ENCODE measurements around the gene UBAP2.
A peak's percentile ranks its signal among the peaks of the same experiment; 100 is the strongest.

The UBAP2 gene

DNA sequence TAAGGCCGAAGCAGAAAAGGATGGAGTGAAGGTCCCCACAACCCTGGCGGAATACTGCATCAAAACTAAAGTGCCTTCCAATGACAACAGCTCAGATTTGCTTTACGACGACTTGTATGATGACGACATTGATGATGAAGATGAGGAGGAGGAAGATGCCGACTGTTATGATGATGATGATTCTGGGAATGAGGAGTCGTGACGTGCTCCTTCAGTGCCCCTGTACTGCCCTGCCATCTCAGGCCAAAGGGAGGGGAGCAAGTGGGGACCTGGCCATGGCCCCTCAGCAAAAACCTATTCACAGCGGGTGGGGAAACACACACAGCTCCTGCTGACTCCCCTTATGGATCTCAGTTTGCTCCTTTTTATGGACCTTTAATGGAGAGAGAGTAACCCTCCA lies 131.7 kb downstream of the UBAP2 start:
- no peak overlapping the region for H3K4me2 ChIP-seq (ENCODE audit: low read depth, low read length, poor library complexity, severe bottlenecking)
- 0 out of 2 replicates have a peak, but pooled peaks cover 13% of the 10 kb centered on the region for H3K79me2 ChIP-seq (ENCODE audit: insufficient read depth, low read length)
- H2AFZ ChIP-seq (ENCODE audit: low read depth, low read length, severe bottlenecking) = no peak overlapping the region
- H3K4me3 ChIP-seq (ENCODE audit: insufficient read depth, low read length, poor library complexity, severe bottlenecking) = no peak overlapping the region
- H3K27ac ChIP-seq (ENCODE audit: low read depth, low read length) = no peak overlapping the region
- H3K9ac ChIP-seq (ENCODE audit: low read length) = no peak overlapping the region
- peaks cover 92% of the 10 kb centered on the region for H3F3A ChIP-seq (ENCODE audit: insufficient read depth)
- H3K9me3 ChIP-seq (ENCODE audit: insufficient read depth, low read length) = no peaks in the 10 kb centered on the region
- peaks cover 48% of the 10 kb centered on the region; the same call in 1 of the 2 replicates for H3K36me3 ChIP-seq (ENCODE audit: low read length)
- no peaks in the 10 kb centered on the region for H3K27me3 ChIP-seq (ENCODE audit: low read length)
- TF ChIP-seq, protein P1, sequence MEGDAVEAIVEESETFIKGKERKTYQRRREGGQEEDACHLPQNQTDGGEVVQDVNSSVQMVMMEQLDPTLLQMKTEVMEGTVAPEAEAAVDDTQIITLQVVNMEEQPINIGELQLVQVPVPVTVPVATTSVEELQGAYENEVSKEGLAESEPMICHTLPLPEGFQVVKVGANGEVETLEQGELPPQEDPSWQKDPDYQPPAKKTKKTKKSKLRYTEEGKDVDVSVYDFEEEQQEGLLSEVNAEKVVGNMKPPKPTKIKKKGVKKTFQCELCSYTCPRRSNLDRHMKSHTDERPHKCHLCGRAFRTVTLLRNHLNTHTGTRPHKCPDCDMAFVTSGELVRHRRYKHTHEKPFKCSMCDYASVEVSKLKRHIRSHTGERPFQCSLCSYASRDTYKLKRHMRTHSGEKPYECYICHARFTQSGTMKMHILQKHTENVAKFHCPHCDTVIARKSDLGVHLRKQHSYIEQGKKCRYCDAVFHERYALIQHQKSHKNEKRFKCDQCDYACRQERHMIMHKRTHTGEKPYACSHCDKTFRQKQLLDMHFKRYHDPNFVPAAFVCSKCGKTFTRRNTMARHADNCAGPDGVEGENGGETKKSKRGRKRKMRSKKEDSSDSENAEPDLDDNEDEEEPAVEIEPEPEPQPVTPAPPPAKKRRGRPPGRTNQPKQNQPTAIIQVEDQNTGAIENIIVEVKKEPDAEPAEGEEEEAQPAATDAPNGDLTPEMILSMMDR (IDR thresholded peaks at IDR 0.05; ENCODE audit: insufficient read depth, low read length, poor library complexity, severe bottlenecking) = no peak
- no peak for TF ChIP-seq EZH2phosphoT487 (conservative IDR thresholded peaks at IDR 0.05; ENCODE audit: low read length)
- H4K20me1 ChIP-seq (ENCODE audit: low read depth, low read length) = no peaks in the 10 kb centered on the region
- H3K9me2 ChIP-seq (replicated peaks; ENCODE audit: insufficient read depth, low read length) = no peaks in the 10 kb centered on the region

GRCh38 chr9:33914887-33915628 lies 133.6 kb downstream of the UBAP2 start:
- H4K20me1 ChIP-seq (ENCODE audit: low read depth, low read length) = peaks cover 5% of the 10 kb centered on the region; the same call in 1 of the 2 replicates
- no peak overlapping the region for H2AFZ ChIP-seq (ENCODE audit: low read depth, low read length, severe bottlenecking)
- H3K27ac ChIP-seq (ENCODE audit: low read depth, low read length) = peak overlapping the region; percentile 11
- H3F3A ChIP-seq (ENCODE audit: insufficient read depth) = peaks cover 87% of the 10 kb centered on the region
- no peaks in the 10 kb centered on the region for H3K9me2 ChIP-seq (replicated peaks; ENCODE audit: insufficient read depth, low read length)
- H3K9ac ChIP-seq (ENCODE audit: low read length) = no peak overlapping the region
- H3K79me2 ChIP-seq (ENCODE audit: insufficient read depth, low read length) = peaks cover 25% of the 10 kb centered on the region
- peaks cover 54% of the 10 kb centered on the region for H3K36me3 ChIP-seq (ENCODE audit: low read length)
- no peaks in the 10 kb centered on the region for H3K27me3 ChIP-seq (ENCODE audit: low read length)
- no peak for TF ChIP-seq EZH2phosphoT487 (conservative IDR thresholded peaks at IDR 0.05; ENCODE audit: low read length)
- TF ChIP-seq, protein P1 (IDR thresholded peaks at IDR 0.05; ENCODE audit: insufficient read depth, low read length, poor library complexity, severe bottlenecking) = no peak
- no peak overlapping the region for H3K4me2 ChIP-seq (ENCODE audit: low read depth, low read length, poor library complexity, severe bottlenecking)
- H3K9me3 ChIP-seq (ENCODE audit: insufficient read depth, low read length) = no peaks in the 10 kb centered on the region
- H3K4me3 ChIP-seq (ENCODE audit: insufficient read depth, low read length, poor library complexity, severe bottlenecking) = no peak overlapping the region

GRCh38 chr9:33913541-33913940 lies 135.1 kb downstream of the UBAP2 start:
- Histone ChIP-seq H3K27ac (ENCODE audit: low read depth, low read length) (no peak overlapping the region; the same call in 1 of the 2 replicates), H3K4me2 (ENCODE audit: low read depth, low read length, poor library complexity, severe bottlenecking) (no peak overlapping the region), H3K4me3 (ENCODE audit: insufficient read depth, low read length, poor library complexity, severe bottlenecking) (no peak overlapping the region), H3K9me3 (ENCODE audit: insufficient read depth, low read length) (no peaks in the 10 kb centered on the region), H3K36me3 (ENCODE audit: low read length) (peaks cover 46% of the 10 kb centered on the region), H4K20me1 (ENCODE audit: low read depth, low read length) (peaks cover 5% of the 10 kb centered on the region), H2AFZ (ENCODE audit: low read depth, low read length, severe bottlenecking) (no peak overlapping the region), H3K9ac (ENCODE audit: low read length) (no peak overlapping the region), H3K27me3 (ENCODE audit: low read length) (no peaks in the 10 kb centered on the region), H3F3A (ENCODE audit: insufficient read depth) (peaks cover 74% of the 10 kb centered on the region), H3K79me2 (ENCODE audit: insufficient read depth, low read length) (peaks cover 39% of the 10 kb centered on the region), H3K9me2 (replicated peaks; ENCODE audit: insufficient read depth, low read length) (no peaks in the 10 kb centered on the region)
- no peak for TF ChIP-seq EZH2phosphoT487 (conservative IDR thresholded peaks at IDR 0.05; ENCODE audit: low read length)

DNA sequence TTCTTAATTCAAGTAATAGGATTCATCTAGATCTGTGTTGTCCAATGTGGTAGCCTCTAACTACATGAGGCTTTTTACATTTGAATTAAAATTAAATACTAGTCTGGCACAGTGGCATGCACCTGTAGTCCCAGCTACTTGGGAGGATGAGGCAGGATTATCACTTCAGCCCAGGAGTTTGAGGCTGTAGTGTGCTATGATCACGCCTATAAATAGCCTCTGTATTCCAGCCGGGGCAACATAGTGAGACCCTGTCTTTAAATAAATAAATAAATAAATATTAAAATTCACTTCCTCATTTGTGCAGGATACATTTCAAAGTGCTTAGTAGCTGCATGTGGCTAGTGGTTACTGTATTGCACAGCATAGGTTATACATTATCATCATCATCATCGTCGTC lies 139.9 kb downstream of the UBAP2 start:
- Histone ChIP-seq H3K4me3 (ENCODE audit: insufficient read depth, low read length, poor library complexity, severe bottlenecking) (no peak overlapping the region), H3K36me3 (ENCODE audit: low read length) (peaks cover 38% of the 10 kb centered on the region), H4K20me1 (ENCODE audit: low read depth, low read length) (peaks cover 5% of the 10 kb centered on the region), H2AFZ (ENCODE audit: low read depth, low read length, severe bottlenecking) (no peak overlapping the region), H3K27ac (ENCODE audit: low read depth, low read length) (0 out of 2 replicates have a peak overlapping the region, but pooled peaks have one; percentile 1), H3K4me2 (ENCODE audit: low read depth, low read length, poor library complexity, severe bottlenecking) (no peak overlapping the region), H3K9ac (ENCODE audit: low read length) (no peak overlapping the region), H3F3A (ENCODE audit: insufficient read depth) (peaks cover 41% of the 10 kb centered on the region), H3K27me3 (ENCODE audit: low read length) (no peaks in the 10 kb centered on the region), H3K9me2 (replicated peaks; ENCODE audit: insufficient read depth, low read length) (no peaks in the 10 kb centered on the region), H3K79me2 (ENCODE audit: insufficient read depth, low read length) (peaks cover 75% of the 10 kb centered on the region), H3K9me3 (ENCODE audit: insufficient read depth, low read length) (no peaks in the 10 kb centered on the region)
- no peak for TF ChIP-seq EZH2phosphoT487 (conservative IDR thresholded peaks at IDR 0.05; ENCODE audit: low read length)
- TF ChIP-seq, protein P1 (IDR thresholded peaks at IDR 0.05; ENCODE audit: insufficient read depth, low read length, poor library complexity, severe bottlenecking) = no peak
